Measurements from ENCODE around the gene PROSER3.
"Not testable (repeated sequence)": the region's sequence is repeated elsewhere in the genome, so short reads cannot be mapped to it uniquely, and the experiment has no call there.

The PROSER3 gene

GRCh38 chr19:35722897-35723296 is 35.1 kb upstream of the PROSER3 start:
- no peak for DNase-seq

- DNase-seq, result no peak
These were observed 34.3 kb upstream of the PROSER3 start for GRCh38 chr19:35723671-35724070.

- DNase-seq, result not testable (repeated sequence)
These were observed 33.8 kb upstream of the PROSER3 start for GRCh38 chr19:35724132-35724531.

- no peak for DNase-seq
These were observed 33.4 kb upstream of the PROSER3 start for GRCh38 chr19:35724560-35724959.

GRCh38 chr19:35725216-35725861 is 32.6 kb upstream of the PROSER3 start:
- DNase-seq, result no peak

GRCh38 chr19:35727053-35727955 is 30.7 kb upstream of the PROSER3 start:
- DNase-seq, result no peak

- no peak for DNase-seq
These were observed 29.8 kb upstream of the PROSER3 start for GRCh38 chr19:35727956-35728706.

GRCh38 chr19:35729021-35729420 is 29.0 kb upstream of the PROSER3 start:
- DNase-seq, result no peak

- no peak for DNase-seq
These were observed 28.2 kb upstream of the PROSER3 start for GRCh38 chr19:35729763-35730162.

GRCh38 chr19:35730326-35730725 is 27.6 kb upstream of the PROSER3 start:
- no peak for DNase-seq

GRCh38 chr19:35731353-35731752 is 26.6 kb upstream of the PROSER3 start:
- DNase-seq, result no peak

GRCh38 chr19:35731779-35732405 is 26.1 kb upstream of the PROSER3 start:
- no peak for DNase-seq

- no peak for DNase-seq
These were observed 25.3 kb upstream of the PROSER3 start for GRCh38 chr19:35732540-35733179.

- DNase-seq, result no peak
These were observed 24.5 kb upstream of the PROSER3 start for GRCh38 chr19:35733180-35734125.

GRCh38 chr19:35734273-35734672 is 23.7 kb upstream of the PROSER3 start:
- no peak for DNase-seq

GRCh38 chr19:35734889-35735288 is 23.1 kb upstream of the PROSER3 start:
- no peak for DNase-seq

- no peak for DNase-seq
These were observed 20.8 kb upstream of the PROSER3 start for GRCh38 chr19:35736913-35737886.

GRCh38 chr19:35738021-35738886 is 19.7 kb upstream of the PROSER3 start:
- no peak for DNase-seq

- DNase-seq, result no peak
These were observed 19.1 kb upstream of the PROSER3 start for GRCh38 chr19:35738887-35739229.
